HG03103 (cell line): ENCODE measurements around the gene EIF2D.
"Not testable (repeated sequence)": the region's sequence is repeated elsewhere in the genome, so short reads cannot be mapped to it uniquely, and the experiment has no call there.

Experiments
- ATAC-seq: cut with Tn5 transposase; IDR thresholded peaks from one replicate; pipeline ENCODE4 v1.9.1; 2021; ENCODE audit warnings: low read depth; ENCODE audit not compliant: unreplicated experiment

The EIF2D gene

GRCh38 chr1:206635978-206636345 is 23.7 kb upstream of the EIF2D start:
- no peak for ATAC-seq

DNA sequence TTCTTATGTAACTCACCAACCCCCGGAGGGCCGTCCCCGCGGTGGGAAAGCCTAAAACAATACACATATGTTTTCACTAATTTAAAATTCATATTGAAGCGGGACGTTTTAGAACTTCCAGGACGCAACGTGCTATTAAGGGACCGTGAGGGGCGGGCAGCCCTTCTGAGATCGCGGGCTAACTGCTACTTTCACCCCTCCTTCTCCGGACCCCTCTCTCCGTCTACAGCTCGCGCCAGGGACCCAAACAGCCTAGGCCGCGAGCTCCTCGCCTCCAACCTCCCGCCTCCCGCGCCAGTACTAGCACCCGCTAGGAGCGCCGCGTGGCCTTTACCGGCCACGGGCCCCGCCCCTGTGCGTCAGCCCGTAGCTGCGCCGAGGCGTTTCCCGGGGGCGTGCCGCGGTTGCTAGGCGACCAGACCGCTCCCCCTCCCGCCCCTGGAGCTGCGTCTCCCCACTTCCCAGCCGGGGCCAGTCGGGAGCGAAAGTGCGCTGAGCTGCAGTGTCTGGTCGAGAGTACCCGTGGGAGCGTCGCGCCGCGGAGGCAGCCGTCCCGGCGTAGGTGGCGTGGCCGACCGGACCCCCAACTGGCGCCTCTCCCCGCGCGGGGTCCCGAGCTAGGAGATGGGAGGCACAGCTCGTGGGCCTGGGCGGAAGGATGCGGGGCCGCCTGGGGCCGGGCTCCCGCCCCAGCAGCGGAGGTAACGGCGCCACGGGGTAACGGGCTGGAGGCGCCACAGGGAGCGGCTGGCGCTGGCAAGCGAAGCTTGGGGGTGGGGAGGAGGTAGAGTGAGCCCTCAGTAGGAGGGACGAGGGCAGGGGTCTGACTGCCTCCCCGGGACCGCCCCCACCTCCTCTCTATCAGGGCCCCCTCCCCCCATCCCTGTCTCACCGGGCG is 23.1 kb upstream of the EIF2D start, which contains the start of gene DYRK3:
DYRK3 (plus strand) TSS at position 457 of the 898 bp plus-strand sequence; CDS start at position 625, 168 bp downstream.
- ATAC-seq, result peak; percentile 75

- ATAC-seq, result no peak
These were observed 22.3 kb upstream of the EIF2D start for GRCh38 chr1:206634365-206635079.

DNA sequence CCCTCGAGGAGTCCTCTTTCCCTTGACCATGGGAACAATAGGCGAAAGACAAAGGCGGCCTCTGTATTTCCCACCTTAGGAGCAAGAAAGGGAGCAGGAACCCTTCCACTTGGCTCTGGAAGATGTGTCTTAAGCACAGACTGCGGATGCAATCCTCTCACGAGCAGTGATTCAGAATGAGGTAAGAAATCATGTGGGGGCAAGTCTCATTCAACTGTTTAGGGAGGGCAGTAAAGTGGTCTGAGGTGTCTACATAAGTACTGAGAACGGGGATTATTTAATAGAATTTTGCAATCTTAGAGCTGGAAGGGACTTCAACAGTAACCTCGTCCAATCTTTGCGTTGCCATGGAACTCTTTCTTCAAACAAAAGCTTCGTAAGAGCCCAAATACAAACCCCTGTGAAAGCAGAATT is 21.4 kb upstream of the EIF2D start:
- no peak for ATAC-seq

- ATAC-seq, result no peak
These were observed 18.8 kb upstream of the EIF2D start for GRCh38 chr1:206631085-206631509.

DNA sequence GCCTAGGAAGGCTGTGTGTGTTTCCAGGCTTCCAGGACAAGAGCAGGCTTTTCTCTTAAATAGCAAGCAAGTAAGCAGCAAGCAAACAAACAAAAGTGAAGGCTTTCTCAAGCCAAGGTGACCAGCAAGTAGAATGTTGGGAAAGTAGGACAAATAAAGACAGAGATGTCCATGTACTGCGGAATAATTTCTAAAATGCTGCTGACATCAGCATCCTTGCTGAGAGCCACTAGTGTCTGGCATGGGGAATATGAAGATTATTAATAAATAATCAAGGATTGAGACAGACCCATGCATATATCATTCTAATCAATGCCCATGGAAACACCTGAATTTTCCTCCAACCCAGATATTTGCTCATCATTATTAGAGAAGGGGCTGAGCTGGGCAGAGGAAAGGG is 16.7 kb upstream of the EIF2D start:
- ATAC-seq, result no peak

DNA sequence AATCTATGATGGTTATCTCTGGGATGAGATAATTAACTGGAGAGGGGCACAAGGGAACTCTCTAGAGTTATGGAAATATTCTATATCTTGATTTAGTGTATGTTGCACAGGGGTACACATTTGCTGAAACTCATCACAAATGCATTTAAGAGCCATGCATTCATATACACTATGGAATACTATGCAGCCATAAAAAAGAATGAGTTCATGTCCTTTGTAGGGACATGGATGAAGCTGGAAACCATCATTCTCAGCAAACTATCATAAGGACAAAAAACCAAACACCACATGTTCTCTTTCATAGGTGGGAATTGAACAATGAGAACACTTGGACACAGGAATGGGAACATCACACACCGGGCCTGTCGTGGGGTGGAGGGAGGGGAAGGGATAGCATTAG is 14.1 kb upstream of the EIF2D start:
- not testable (repeated sequence) for ATAC-seq

GRCh38 chr1:206609229-206609991 is 2.9 kb downstream of the EIF2D start:
- ATAC-seq, result no peak

GRCh38 chr1:206608108-206608698 is 4.1 kb downstream of the EIF2D start:
- ATAC-seq, result no peak

- ATAC-seq, result no peak
These were observed 5.4 kb downstream of the EIF2D start for GRCh38 chr1:206606867-206607266.

- ATAC-seq, result no peak
These were observed 7.4 kb downstream of the EIF2D start for GRCh38 chr1:206604861-206605260.

GRCh38 chr1:206600527-206600926 is 11.7 kb downstream of the EIF2D start:
- ATAC-seq, result no peak

GRCh38 chr1:206596319-206596666 is 16.0 kb downstream of the EIF2D start:
- no peak for ATAC-seq

DNA sequence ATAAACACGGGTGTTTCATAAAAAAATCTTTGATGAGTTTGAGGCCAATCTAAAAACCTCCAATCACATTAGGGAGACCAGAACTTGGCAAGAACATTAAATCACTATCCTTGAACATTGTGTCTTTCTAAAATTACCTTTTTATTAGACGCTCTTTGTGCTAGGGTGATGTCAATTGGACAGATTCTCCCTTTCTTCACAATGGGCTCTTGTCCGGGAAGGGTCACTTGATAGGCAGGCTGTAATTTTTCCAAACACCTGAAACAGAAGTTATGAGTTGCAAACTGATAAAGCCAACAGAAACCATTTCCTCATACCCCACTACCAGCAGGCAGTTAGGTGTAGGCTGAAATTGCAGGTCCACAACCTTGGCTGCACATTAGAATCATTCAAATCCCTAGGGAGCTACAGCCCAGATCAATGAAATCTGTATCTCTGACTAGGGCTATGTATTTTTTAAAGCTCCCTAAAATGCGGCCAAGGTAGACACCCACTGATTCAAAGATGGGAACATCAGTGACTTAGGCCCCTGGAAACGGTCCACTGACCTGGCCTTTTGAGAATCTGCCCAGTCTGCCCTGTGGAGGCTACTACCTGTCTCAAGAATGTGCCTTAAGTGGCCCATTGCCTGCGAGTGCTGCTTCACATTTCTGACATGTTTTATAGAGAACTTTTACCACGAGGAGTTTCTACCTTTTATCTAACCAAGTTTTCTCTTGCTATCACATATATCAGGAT is 16.5 kb downstream of the EIF2D start:
- ATAC-seq, result no peak

DNA sequence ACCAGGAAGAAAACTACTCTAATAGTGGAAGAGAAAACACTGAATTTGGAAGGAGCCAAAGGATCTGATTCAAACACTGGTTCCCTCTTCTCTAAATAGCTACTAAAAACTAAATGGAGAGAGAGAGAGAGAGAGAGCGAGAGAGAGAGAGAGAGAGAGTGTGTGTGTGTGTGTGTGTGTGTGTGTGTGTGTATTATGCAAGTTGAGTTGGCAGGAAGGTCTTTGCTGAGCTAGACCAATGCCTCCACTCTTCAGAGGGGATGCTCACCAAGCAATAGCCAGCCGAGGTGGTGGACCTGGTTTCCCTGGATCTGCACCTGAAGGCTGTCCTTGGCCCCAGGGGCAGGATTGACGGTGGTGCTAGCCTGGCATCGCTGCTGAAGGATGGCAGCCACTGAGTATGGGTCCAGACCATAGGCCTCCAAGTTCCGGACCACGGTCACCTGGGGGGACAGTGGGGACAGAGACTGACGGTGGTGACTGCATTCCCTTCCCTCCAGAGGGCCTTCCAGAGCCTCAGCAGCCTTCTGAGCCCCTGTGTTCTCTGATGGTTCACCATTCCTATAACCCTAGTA is 18.8 kb downstream of the EIF2D start:
- ATAC-seq, result no peak

GRCh38 chr1:206591696-206592095 is 20.6 kb downstream of the EIF2D start:
- ATAC-seq, result no peak

DNA sequence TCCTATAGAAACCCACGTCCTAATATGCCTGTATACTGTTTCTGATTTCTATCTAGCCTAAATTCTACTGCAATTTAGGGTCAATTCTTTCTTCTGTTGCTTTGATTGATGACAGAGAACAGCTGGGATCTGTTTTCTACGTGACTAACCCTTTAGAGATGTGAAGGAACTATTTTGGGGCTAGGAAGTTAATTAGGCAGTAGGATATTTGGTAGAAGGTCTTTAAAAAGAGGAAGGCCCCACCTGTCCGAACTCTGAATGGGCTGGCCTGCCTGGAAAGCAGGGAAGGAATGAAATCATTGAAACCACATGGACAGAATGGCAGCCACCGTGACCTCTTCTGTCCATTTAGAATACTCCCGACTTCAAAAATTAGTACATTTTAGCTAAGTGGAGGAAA is 21.0 kb downstream of the EIF2D start:
- no peak for ATAC-seq

- ATAC-seq, result no peak
These were observed 22.1 kb downstream of the EIF2D start for GRCh38 chr1:206590025-206590758.

DNA sequence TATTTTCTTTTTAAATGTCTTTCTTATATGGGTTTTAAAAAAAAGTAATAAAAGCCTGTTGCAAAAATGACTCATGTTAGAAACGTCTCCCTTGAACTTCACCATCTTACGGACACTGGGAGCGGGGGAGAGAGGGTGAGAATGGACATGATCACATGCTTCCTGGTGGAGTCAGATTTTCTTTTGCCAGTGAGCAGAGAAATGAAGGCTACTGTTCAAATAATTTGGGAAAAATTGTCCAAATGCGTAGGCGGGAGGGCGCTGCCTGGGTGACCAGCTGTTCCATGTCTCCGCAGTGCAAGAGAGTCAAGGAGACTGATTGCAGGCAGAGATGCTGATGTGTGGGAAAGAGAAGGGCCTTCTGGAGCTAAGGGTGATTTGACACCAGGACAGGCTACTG is 23.1 kb downstream of the EIF2D start:
- no peak for ATAC-seq
